HepG2 (cell line): ENCODE data around the gene SMURF2. TPM values are rescaled to one million over a fixed set of nuclear protein-coding genes. Genes with fewer than 3 reads are reported as not detected.

Source experiments
- CENPT ChIP-seq: sonication (generic); formaldehyde crosslinking; IDR thresholded peaks from 2 replicates; pipeline ENCODE4 v1.8.0; 2022; ENCODE audit warnings: low read depth, mild to moderate bottlenecking, moderate library complexity, missing genetic modification reagents
- GATAD1 ChIP-seq: IDR thresholded peaks from 2 replicates; pipeline ENCODE4 v1.6.1; 2016; ENCODE audit warnings: missing genetic modification reagents, missing compliant biosample characterization
- GTF2F1 ChIP-seq: fragments of 150-350 bp; IDR thresholded peaks from 2 replicates; pipeline ENCODE4 v1.6.1; 2014; ENCODE audit warnings: low read length
- HNF4G ChIP-seq, 2 experiments: sonication (generic) in 1 of 2; formaldehyde crosslinking in 1 of 2; IDR thresholded peaks; 2 replicates each; pipeline versions ENCODE4 v1.4.0 to v1.6.1; 2011 to 2020; ENCODE audit warnings: borderline replicate concordance in 2 of 2, low read depth in 2 of 2, mild to moderate bottlenecking in 2 of 2, low read length in 1 of 2, missing genetic modification reagents in 1 of 2, moderate library complexity in 1 of 2
- REST ChIP-seq, 2 experiments: IDR thresholded peaks; 2 replicates each; pipeline ENCODE4 v1.6.1; 2011 to 2012; ENCODE audit warnings: low read length in 2 of 2, borderline replicate concordance in 1 of 2, low read depth in 1 of 2, mild to moderate bottlenecking in 1 of 2, moderate library complexity in 1 of 2
- SMAD1 ChIP-seq: sonication (generic); formaldehyde crosslinking; IDR thresholded peaks from 2 replicates; pipeline ENCODE4 v1.4.0; 2020; ENCODE audit warnings: missing genetic modification reagents, low read depth, mild to moderate bottlenecking, borderline replicate concordance
- SRSF9 ChIP-seq: fragments of 200-400 bp; formaldehyde crosslinking; IDR thresholded peaks from 2 replicates; pipeline ENCODE4 v1.6.1; 2018; ENCODE audit warnings: borderline replicate concordance, mild to moderate bottlenecking, low read depth, low read length; ENCODE audit not compliant: insufficient read depth, poor library complexity, severe bottlenecking
- TRIM24 ChIP-seq: sonication (generic); formaldehyde crosslinking; IDR thresholded peaks from 2 replicates; pipeline ENCODE4 v1.8.0; 2022; ENCODE audit warnings: mild to moderate bottlenecking, missing genetic modification reagents
- ZEB1 ChIP-seq: IDR thresholded peaks from 2 replicates; pipeline ENCODE4 v1.6.1; 2012; ENCODE audit warnings: mild to moderate bottlenecking, low read depth, inconsistent platforms; ENCODE audit not compliant: insufficient replicate concordance
- ZNF354B ChIP-seq: sonication (generic); formaldehyde crosslinking; IDR thresholded peaks from 2 replicates; pipeline ENCODE4 v1.8.0; 2022; ENCODE audit warnings: mild to moderate bottlenecking, missing genetic modification reagents
- ZNF367 ChIP-seq: sonication (generic); formaldehyde crosslinking; IDR thresholded peaks from 2 replicates; pipeline ENCODE4 v1.4.0; 2020; ENCODE audit warnings: missing genetic modification reagents, borderline replicate concordance
- ZNF446 ChIP-seq: sonication (generic); formaldehyde crosslinking; IDR thresholded peaks from 2 replicates; pipeline ENCODE4 v1.5.0; 2020; ENCODE audit warnings: mild to moderate bottlenecking, missing genetic modification reagents
- ZNF503 ChIP-seq: sonication (generic); formaldehyde crosslinking; IDR thresholded peaks from 2 replicates; pipeline ENCODE4 v1.4.0; 2020; ENCODE audit warnings: missing genetic modification reagents
- ZNF552 ChIP-seq: sonication (generic); formaldehyde crosslinking; IDR thresholded peaks from 2 replicates; pipeline ENCODE4 v1.9.0; 2022; ENCODE audit warnings: missing genetic modification reagents, mild to moderate bottlenecking, borderline replicate concordance
- ZNF784 ChIP-seq: sonication (generic); formaldehyde crosslinking; IDR thresholded peaks from 2 replicates; pipeline ENCODE4 v1.5.1; 2020; ENCODE audit warnings: missing genetic modification reagents, mild to moderate bottlenecking, borderline replicate concordance
- ZNF792 ChIP-seq: IDR thresholded peaks from 2 replicates; pipeline ENCODE4 v1.6.1; 2016
- polyA plus RNA-seq, 8 experiments: library from polyadenylated mRNA; depleted of rRNA in 3 of 8; stranded (reverse) in 7 of 8; unstranded in 1 of 8; fragments of >200 nt; fragmentation: Illumina TruSeq in 4 of 8; extraction: Trizol in 4 of 8; gene quantifications; 2 replicates each; pipeline versions ENCODE4 v1.2.1 to v1.2.3, GENCODE V29; 2011 to 2016; ENCODE audit warnings: low read depth in 4 of 8, missing spikeins in 1 of 8, mixed read lengths in 1 of 8; ENCODE audit not compliant: insufficient read depth in 1 of 8
- total RNA-seq, 5 experiments: library from RNA; depleted of rRNA; stranded (reverse); fragments of >200 nt; fragmentation: Illumina TruSeq; extraction: Trizol; gene quantifications; 2 replicates each; pipeline ENCODE4 v1.2.3, GENCODE V29; 2016; ENCODE audit warnings: low read depth in 1 of 5
- TF ChIP-seq, protein P1 (sequence below): sonication (generic); formaldehyde crosslinking; IDR thresholded peaks from 2 replicates; pipeline ENCODE4 v1.8.0; 2022; ENCODE audit warnings: mild to moderate bottlenecking, missing genetic modification reagents, moderate library complexity
- TF ChIP-seq, protein P2 (sequence below): sonication (generic); formaldehyde crosslinking; IDR thresholded peaks from 2 replicates; pipeline ENCODE4 v1.5.1; 2020; ENCODE audit warnings: missing genetic modification reagents, mild to moderate bottlenecking, borderline replicate concordance
- TF ChIP-seq, protein P3 (sequence below): sonication (generic); formaldehyde crosslinking; IDR thresholded peaks from 2 replicates; pipeline ENCODE4 v1.5.0; 2020; ENCODE audit warnings: missing genetic modification reagents

Gene SMURF2
- total and polyA plus RNA-seq, 2 of the 13 experiments (the other 11 are each of a cell fraction or from before 2014, with no cell fraction given), result 14.9 to 24.3 TPM

DNA sequence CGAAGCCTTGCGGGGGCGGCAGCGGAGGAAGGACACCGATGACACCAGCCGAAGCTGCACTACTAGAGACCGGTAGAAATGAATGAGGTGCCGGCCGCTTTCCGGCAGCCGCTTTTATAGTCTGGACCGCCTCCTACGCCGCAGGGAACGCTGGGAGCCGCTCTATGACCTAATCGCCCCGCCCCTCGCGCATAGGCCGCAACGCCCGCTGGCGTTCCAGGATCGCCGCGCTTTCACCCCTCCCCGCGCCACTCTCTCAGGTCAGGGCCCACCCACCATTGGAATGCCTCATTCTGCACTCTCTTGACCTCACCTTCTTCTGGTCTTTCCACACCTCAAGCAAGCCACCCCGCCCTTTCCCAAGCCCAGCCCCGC lies 155.9 kb downstream of the SMURF2 start, which contains the start of gene DDX5 (continued):
- TF ChIP-seq HNF4G (IDR thresholded peaks at IDR 0.05; ENCODE audit: borderline replicate concordance, low read depth, low read length) (peak; percentile 64; the same call in 1 of the 2 replicates), HNF4G (CRISPR knock-in tag; IDR thresholded peaks at IDR 0.05; ENCODE audit: borderline replicate concordance, low read depth) (peak; percentile 32; the same call in 1 of the 2 replicates), GATAD1 (peak; percentile 75), GTF2F1 (peak; percentile 98), ZNF367 (CRISPR knock-in tag) (0 out of 2 replicates have a peak, but pooled peaks have one; percentile 85), TRIM24 (CRISPR knock-in tag) (no peak), SRSF9 (no peak), CENPT (CRISPR knock-in tag) (no peak), REST (IDR thresholded peaks at IDR 0.05; ENCODE audit: borderline replicate concordance in 1 of 2, low read depth in 1 of 2, low read length in 2 of 2) (peak in 1 of 2 experiments; percentile 85; a peak in 2 of 4 replicates), ZNF552 (no peak), ZNF784 (no peak), ZNF792 (CRISPR knock-in tag) (peak; percentile 74), ZNF446 (CRISPR knock-in tag) (peak; percentile 36; the same call in 1 of the 2 replicates), ZNF503 (CRISPR knock-in tag) (peak; percentile 16; the same call in 1 of the 2 replicates), ZNF354B (CRISPR knock-in tag) (no peak), ZEB1 (peak; percentile 42), SMAD1 (peak; percentile 87; the same call in 1 of the 2 replicates)
- TF ChIP-seq, protein P1, sequence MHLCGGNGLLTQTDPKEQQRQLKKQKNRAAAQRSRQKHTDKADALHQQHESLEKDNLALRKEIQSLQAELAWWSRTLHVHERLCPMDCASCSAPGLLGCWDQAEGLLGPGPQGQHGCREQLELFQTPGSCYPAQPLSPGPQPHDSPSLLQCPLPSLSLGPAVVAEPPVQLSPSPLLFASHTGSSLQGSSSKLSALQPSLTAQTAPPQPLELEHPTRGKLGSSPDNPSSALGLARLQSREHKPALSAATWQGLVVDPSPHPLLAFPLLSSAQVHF (CRISPR knock-in tag), result peak; percentile 26; the same call in 1 of the 2 replicates
- TF ChIP-seq, protein P2, sequence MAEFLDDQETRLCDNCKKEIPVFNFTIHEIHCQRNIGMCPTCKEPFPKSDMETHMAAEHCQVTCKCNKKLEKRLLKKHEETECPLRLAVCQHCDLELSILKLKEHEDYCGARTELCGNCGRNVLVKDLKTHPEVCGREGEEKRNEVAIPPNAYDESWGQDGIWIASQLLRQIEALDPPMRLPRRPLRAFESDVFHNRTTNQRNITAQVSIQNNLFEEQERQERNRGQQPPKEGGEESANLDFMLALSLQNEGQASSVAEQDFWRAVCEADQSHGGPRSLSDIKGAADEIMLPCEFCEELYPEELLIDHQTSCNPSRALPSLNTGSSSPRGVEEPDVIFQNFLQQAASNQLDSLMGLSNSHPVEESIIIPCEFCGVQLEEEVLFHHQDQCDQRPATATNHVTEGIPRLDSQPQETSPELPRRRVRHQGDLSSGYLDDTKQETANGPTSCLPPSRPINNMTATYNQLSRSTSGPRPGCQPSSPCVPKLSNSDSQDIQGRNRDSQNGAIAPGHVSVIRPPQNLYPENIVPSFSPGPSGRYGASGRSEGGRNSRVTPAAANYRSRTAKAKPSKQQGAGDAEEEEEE (CRISPR knock-in tag), result no peak
- TF ChIP-seq, protein P3, sequence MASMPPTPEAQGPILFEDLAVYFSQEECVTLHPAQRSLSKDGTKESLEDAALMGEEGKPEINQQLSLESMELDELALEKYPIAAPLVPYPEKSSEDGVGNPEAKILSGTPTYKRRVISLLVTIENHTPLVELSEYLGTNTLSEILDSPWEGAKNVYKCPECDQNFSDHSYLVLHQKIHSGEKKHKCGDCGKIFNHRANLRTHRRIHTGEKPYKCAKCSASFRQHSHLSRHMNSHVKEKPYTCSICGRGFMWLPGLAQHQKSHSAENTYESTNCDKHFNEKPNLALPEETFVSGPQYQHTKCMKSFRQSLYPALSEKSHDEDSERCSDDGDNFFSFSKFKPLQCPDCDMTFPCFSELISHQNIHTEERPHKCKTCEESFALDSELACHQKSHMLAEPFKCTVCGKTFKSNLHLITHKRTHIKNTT, result no peak
